ENCODE measurements around the gene ANO10.

Gene ANO10

GRCh38 chr3:43410592-43410991 is 211.2 kb downstream of the ANO10 start (continued):
- TF ChIP-seq ZNF830 (tag by site-specific recombination; IDR thresholded peaks at IDR 0.05; ENCODE audit: low read depth), result no peak
- no peak for TF ChIP-seq ZBTB6 (tag by site-specific recombination; IDR thresholded peaks at IDR 0.05)
- TF ChIP-seq BCL11A (tag by site-specific recombination; IDR thresholded peaks at IDR 0.05; ENCODE audit: low read depth), result no peak
- TF ChIP-seq ZNF529 (tag by site-specific recombination; IDR thresholded peaks at IDR 0.05; ENCODE audit: insufficient replicate concordance), result no peak
- TF ChIP-seq ZNF394 (tag by site-specific recombination; IDR thresholded peaks at IDR 0.05; ENCODE audit: borderline replicate concordance), result no peak
- no peak for TF ChIP-seq WT1 (tag by site-specific recombination; IDR thresholded peaks at IDR 0.05)

DNA sequence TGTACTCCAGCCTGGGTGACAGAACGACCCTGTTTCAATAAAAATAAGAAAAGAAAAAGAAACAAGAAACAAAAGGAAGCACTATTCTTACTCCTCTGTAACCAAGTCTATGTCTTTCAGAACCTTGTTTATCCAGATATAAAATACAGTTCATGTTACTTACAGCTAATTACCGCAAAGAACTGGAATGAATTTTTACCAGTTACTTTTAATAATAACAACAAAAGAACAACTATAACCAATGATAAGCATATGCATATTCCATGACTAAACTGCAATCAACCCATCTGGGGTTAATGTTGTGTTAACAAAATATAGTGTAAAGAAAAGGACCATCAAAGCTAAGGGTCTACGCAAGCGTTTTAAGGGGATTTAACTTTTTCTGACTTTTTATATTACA is 212.3 kb downstream of the ANO10 start:
- H3K4me3 ChIP-seq (ENCODE audit: low read depth, low read length), result no peak overlapping the region
- ChIA-PET POLR2A (no interaction called here), CTCF (interaction anchor here (0.6 to 0.7 kb wide), 2 partner anchors 198 to 1584 kb away, joined by 3 to 4 read pairs; no protein-coding TSS in a partner anchor)
- no peaks in the 10 kb centered on the region; a peak in 1 of 3 replicates for H3K36me3 ChIP-seq (ENCODE audit: control insufficient read depth in 2 of 2, insufficient read depth in 1 of 2, low read length in 2 of 2)
- H3K4me1 ChIP-seq (ENCODE audit: control insufficient read depth, insufficient read depth, low read length), result no peaks in the 10 kb centered on the region
- no peaks in the 10 kb centered on the region for H3K9me3 ChIP-seq (ENCODE audit: control insufficient read depth, insufficient read depth, low read depth, low read length)
- no peak overlapping the region for H3K27ac ChIP-seq (ENCODE audit: extremely low read depth, low read depth, low read length)
- TF ChIP-seq ZNF658 (tag by site-specific recombination; IDR thresholded peaks at IDR 0.05) (no peak), SCRT2 (tag by site-specific recombination; IDR thresholded peaks at IDR 0.05) (no peak)

- TF ChIP-seq ZNF202 (tag by site-specific recombination; IDR thresholded peaks at IDR 0.05; ENCODE audit: borderline replicate concordance) (no peak), ZNF580 (tag by site-specific recombination; IDR thresholded peaks at IDR 0.05) (no peak), OSR2 (tag by site-specific recombination; IDR thresholded peaks at IDR 0.05) (no peak), ZBTB48 (tag by site-specific recombination; IDR thresholded peaks at IDR 0.05) (no peak), ZNF114 (tag by site-specific recombination; IDR thresholded peaks at IDR 0.05) (no peak), ATF2 (tag by site-specific recombination; IDR thresholded peaks at IDR 0.05; ENCODE audit: low read depth) (no peak), ELK4 (IDR thresholded peaks at IDR 0.05; ENCODE audit: borderline replicate concordance, low read depth, low read length) (no peak), ZNF112 (tag by site-specific recombination; IDR thresholded peaks at IDR 0.05) (no peak), ZBTB21 (tag by site-specific recombination; IDR thresholded peaks at IDR 0.05) (no peak), ZNF48 (tag by site-specific recombination; IDR thresholded peaks at IDR 0.05) (no peak), KLF1 (tag by site-specific recombination; IDR thresholded peaks at IDR 0.05) (no peak), ZNF510 (tag by site-specific recombination; IDR thresholded peaks at IDR 0.05; ENCODE audit: insufficient replicate concordance) (no peak), ZNF639 (tag by site-specific recombination; IDR thresholded peaks at IDR 0.05) (no peak), ZNF514 (tag by site-specific recombination; IDR thresholded peaks at IDR 0.05) (no peak), ZNF140 (tag by site-specific recombination; IDR thresholded peaks at IDR 0.05) (no peak), ZNF391 (tag by site-specific recombination; IDR thresholded peaks at IDR 0.05; ENCODE audit: borderline replicate concordance, low read depth) (no peak)
- H3K4me3 ChIP-seq (ENCODE audit: low read depth, low read length), result no peak overlapping the region
- H3K4me1 ChIP-seq (ENCODE audit: control insufficient read depth, insufficient read depth, low read length), result no peaks in the 10 kb centered on the region
- H3K27ac ChIP-seq (ENCODE audit: extremely low read depth, low read depth, low read length), result no peak overlapping the region
- H3K9me3 ChIP-seq (ENCODE audit: control insufficient read depth, insufficient read depth, low read depth, low read length), result no peaks in the 10 kb centered on the region
- no peaks in the 10 kb centered on the region for H3K36me3 ChIP-seq (ENCODE audit: control insufficient read depth in 2 of 2, insufficient read depth in 1 of 2, low read length in 2 of 2)
- ChIA-PET POLR2A (no interaction called here), CTCF (interaction anchor here (0.7 kb wide), 1 partner anchor 824 kb away, joined by 3 read pairs; no protein-coding TSS in a partner anchor)
These were observed 215.2 kb downstream of the ANO10 start for GRCh38 chr3:43406643-43407023.
